K562 (cell line): Measurements from ENCODE around the gene RER1.

Source experiments
- BRCA1 ChIP-seq, 2 experiments: fragments of 450-650 bp in 1 of 2; sonication (generic) in 1 of 2; formaldehyde crosslinking in 1 of 2; IDR thresholded peaks; 2 replicates each; pipeline versions ENCODE4 v1.5.0 to v1.6.1; 2017 to 2020; ENCODE audit warnings: mild to moderate bottlenecking in 1 of 2, missing genetic modification reagents in 1 of 2
- ZBTB40 ChIP-seq, 2 experiments: fragments of 450-650 bp in 1 of 2; sonication (generic) in 1 of 2; formaldehyde crosslinking in 1 of 2; IDR thresholded peaks; 2 replicates each; pipeline versions ENCODE4 v1.7.1 to v1.9.0; 2016 to 2022; ENCODE audit warnings: inconsistent platforms in 1 of 2, mild to moderate bottlenecking in 1 of 2, missing genetic modification reagents in 1 of 2

- TF ChIP-seq BRCA1 (IDR thresholded peaks at IDR 0.05) (no peak), BRCA1 (CRISPR knock-in tag; IDR thresholded peaks at IDR 0.05) (no peak), ZBTB40 (IDR thresholded peaks at IDR 0.05) (no peak), ZBTB40 (CRISPR knock-in tag; IDR thresholded peaks at IDR 0.05) (no peak)
These were observed 13.2 kb upstream of the RER1 start for GRCh38 chr1:2378441-2378851.
